Transverse colon (tissue), 3 donors: ENCODE data around the gene TP53BP2.

Experiments used
- CTCF ChIP-seq, 5 experiments: fragments of 200-600 bp in 3 of 5; fragments of 450-650 bp in 2 of 5; sonication (generic) in 3 of 5; IDR thresholded peaks; 1 replicate in 2 of 5; 2 replicates in 3 of 5; pipeline ENCODE4 v1.5.1; 2016 to 2017; ENCODE audit warnings: antibody characterized with exemption in 5 of 5, inconsistent platforms in 3 of 5, mild to moderate bottlenecking in 2 of 5, moderate library complexity in 1 of 5
- EP300 ChIP-seq: sonication (generic); formaldehyde crosslinking; IDR thresholded peaks from one replicate; pipeline ENCODE4 v1.6.1; 2017; ENCODE audit warnings: antibody characterized with exemption, low read depth

- TF ChIP-seq CTCF (IDR thresholded peaks at IDR 0.05) (no peak), EP300 (no peak)
Measured at GRCh38 chr1:223742856-223743517, 102.8 kb downstream of the TP53BP2 start.
